Measurements from ENCODE around the gene DPYSL4. TPM values are rescaled to one million over a fixed set of nuclear protein-coding genes. Genes with fewer than 3 reads are reported as not detected.

The DPYSL4 gene
- total RNA-seq, 1 donor from 2014 or later: 35.2 TPM

DNA sequence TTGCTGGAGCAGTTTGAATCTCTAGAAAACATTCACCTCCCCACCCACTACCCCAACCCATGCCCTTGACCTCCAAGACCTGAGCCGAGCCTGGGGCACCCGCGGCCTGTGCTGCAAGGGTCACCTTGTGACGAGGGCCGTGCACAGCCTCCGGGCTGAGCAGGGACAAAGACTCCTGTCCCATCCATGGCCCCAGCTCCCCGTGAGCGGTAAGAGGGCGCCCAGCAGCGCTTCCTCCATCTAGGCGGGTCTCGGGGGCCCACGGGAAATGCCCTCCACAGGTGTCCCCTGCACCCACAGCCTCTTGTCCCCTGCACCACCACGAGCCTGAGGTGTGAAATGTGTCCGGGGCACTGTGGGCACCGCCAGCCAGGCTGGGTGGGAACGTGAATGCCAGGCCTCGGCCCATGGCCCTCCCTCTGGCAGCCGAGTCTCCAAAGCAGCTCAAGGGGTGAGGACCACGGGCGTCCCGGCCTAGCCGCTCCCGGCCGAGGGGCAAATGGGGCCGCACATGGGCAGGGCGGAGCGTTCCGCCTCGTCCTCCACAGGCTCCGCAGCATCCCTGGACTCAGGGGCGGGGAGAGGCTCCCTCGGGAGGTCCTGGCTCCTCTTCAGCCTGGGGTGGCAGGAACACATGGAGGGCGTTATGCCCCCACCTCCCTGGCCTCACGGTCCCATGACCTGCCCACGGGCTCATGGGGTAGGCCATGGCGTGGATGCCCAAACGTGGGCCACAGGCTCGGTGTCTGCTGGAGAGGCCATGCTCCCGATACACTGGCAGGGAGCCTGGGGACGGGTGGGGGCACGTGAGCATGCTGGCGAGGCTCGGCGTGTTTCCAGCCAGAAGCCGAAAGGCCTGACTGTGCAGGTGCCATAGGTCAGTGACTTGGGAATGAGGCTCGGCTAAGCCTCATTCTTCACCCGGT, 21.1 kb downstream of the DPYSL4 start:
- Mint-ChIP-seq H3K36me3 (ENCODE audit: low read depth) (no peaks in the 10 kb centered on the region), H3K4me3 (ENCODE audit: unreplicated experiment) (no peak overlapping the region)
- DNase-seq (ENCODE audit: low spot score): no peak

GRCh38 chr10:132208462-132209050, 21.8 kb downstream of the DPYSL4 start:
- Mint-ChIP-seq H3K4me1 (ENCODE audit: low read depth) (peaks cover 9% of the 10 kb centered on the region), H3K27ac (ENCODE audit: unreplicated experiment) (peak overlapping the region; percentile 49), H3K4me3 (ENCODE audit: unreplicated experiment) (no peak overlapping the region), H3K36me3 (ENCODE audit: low read depth) (peaks cover 3% of the 10 kb centered on the region), H3K9me3 (ENCODE audit: low read depth) (peaks cover 2% of the 10 kb centered on the region), H3K27me3 (ENCODE audit: low read depth) (no peaks in the 10 kb centered on the region)
- TF ChIP-seq CTCF (IDR thresholded peaks at IDR 0.05): no peak
- no peak for DNase-seq (ENCODE audit: low spot score)

More for the DNA sequence above, 21.1 kb downstream of the DPYSL4 start:
- H3K27me3 Mint-ChIP-seq (ENCODE audit: low read depth): no peaks in the 10 kb centered on the region
- H3K27ac Mint-ChIP-seq (ENCODE audit: unreplicated experiment): no peak overlapping the region
- no peaks in the 10 kb centered on the region for H3K9me3 Mint-ChIP-seq (ENCODE audit: low read depth)
- no peak for TF ChIP-seq CTCF (IDR thresholded peaks at IDR 0.05)
- H3K4me1 Mint-ChIP-seq (ENCODE audit: low read depth): peaks cover 9% of the 10 kb centered on the region

- TF ChIP-seq CTCF (IDR thresholded peaks at IDR 0.05): no peak
- no peak for DNase-seq (ENCODE audit: low spot score)
- H3K4me3 Mint-ChIP-seq (ENCODE audit: unreplicated experiment): no peak overlapping the region
- no peaks in the 10 kb centered on the region for H3K27me3 Mint-ChIP-seq (ENCODE audit: low read depth)
- H3K27ac Mint-ChIP-seq (ENCODE audit: unreplicated experiment): peak overlapping the region; percentile 49
- peaks cover 9% of the 10 kb centered on the region for H3K4me1 Mint-ChIP-seq (ENCODE audit: low read depth)
- H3K36me3 Mint-ChIP-seq (ENCODE audit: low read depth): peaks cover 6% of the 10 kb centered on the region
- H3K9me3 Mint-ChIP-seq (ENCODE audit: low read depth): peaks cover 6% of the 10 kb centered on the region
These were observed 22.4 kb downstream of the DPYSL4 start for GRCh38 chr10:132209130-132209529.

DNA sequence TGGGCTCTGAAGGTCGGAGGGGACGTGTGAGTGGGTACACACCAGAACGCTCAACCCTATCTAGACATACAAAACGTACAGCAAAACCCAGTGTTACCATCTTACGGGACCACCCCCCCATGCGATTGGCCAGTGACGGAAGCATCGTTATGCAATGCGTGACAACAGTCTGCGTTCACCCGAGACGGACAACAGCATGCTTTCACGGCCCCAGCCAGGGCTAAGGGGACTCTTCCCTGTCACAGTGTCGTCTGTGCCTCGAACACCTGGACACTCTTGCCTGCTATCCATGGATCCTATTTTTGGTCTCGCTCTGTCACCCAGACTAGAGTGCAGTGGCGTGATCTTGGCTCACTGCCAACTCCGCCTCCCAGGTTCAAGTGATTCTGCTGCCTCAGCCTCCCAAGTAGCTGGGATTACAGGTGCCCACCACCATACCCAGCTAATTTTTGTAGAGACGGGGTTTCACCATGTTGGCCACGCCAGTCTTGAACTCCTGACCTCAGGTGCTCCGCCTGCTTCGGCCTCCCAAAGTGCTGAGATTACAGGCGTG, 23.3 kb downstream of the DPYSL4 start:
- Mint-ChIP-seq H3K27ac (ENCODE audit: unreplicated experiment) (no peak overlapping the region), H3K4me1 (ENCODE audit: low read depth) (peaks cover 9% of the 10 kb centered on the region), H3K9me3 (ENCODE audit: low read depth) (peaks cover 11% of the 10 kb centered on the region), H3K27me3 (ENCODE audit: low read depth) (no peaks in the 10 kb centered on the region), H3K36me3 (ENCODE audit: low read depth) (peaks cover 6% of the 10 kb centered on the region), H3K4me3 (ENCODE audit: unreplicated experiment) (no peak overlapping the region)
- DNase-seq (ENCODE audit: low spot score): no peak
- no peak for TF ChIP-seq CTCF (IDR thresholded peaks at IDR 0.05)

DNA sequence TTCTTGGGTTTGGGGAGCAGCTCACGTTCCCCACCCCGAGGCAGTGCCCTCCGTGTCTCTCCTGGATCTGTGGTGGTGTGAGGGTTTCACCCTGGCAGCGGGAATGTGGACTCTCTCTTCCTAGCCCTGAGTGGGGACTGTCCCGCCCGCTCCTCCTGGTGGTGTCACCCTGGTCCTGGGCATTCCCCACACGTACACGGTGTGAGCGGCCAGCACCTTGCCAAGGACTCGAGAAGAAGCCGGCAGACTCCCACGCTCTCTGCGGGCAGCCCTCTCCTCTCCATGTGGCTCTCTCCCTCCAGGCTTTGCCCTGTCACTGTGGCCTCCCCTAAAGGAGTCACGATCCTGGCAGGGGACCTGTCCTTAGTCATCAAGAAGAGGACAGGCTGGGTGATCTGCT, 24.0 kb downstream of the DPYSL4 start:
- H3K27me3 Mint-ChIP-seq (ENCODE audit: low read depth): no peaks in the 10 kb centered on the region
- peaks cover 9% of the 10 kb centered on the region for H3K4me1 Mint-ChIP-seq (ENCODE audit: low read depth)
- peaks cover 11% of the 10 kb centered on the region for H3K36me3 Mint-ChIP-seq (ENCODE audit: low read depth)
- DNase-seq (ENCODE audit: low spot score): no peak
- no peak overlapping the region for H3K4me3 Mint-ChIP-seq (ENCODE audit: unreplicated experiment)
- no peak for TF ChIP-seq CTCF (IDR thresholded peaks at IDR 0.05)
- H3K9me3 Mint-ChIP-seq (ENCODE audit: low read depth): peaks cover 18% of the 10 kb centered on the region
- H3K27ac Mint-ChIP-seq (ENCODE audit: unreplicated experiment): no peak overlapping the region
